ENCODE results near the gene CEP41. TPM values are rescaled to one million over a fixed set of nuclear protein-coding genes. Genes with fewer than 3 reads are reported as not detected.

Gene CEP41
- total and polyA plus RNA-seq, 10 of the 15 experiments (the other 5 are each of a cell fraction or from before 2014, with no cell fraction given) = 11.4 to 43.0 (median 24.7) TPM

- Histone ChIP-seq H3K27me3 (replicated peaks in 1 of 2; ENCODE audit: control insufficient read depth in 2 of 2, insufficient read depth in 2 of 2, low read length in 1 of 2) (no peaks in the 10 kb centered on the region), H3K4me1 (ENCODE audit: control insufficient read depth, insufficient read depth, low read length) (peaks cover 11% of the 10 kb centered on the region; the same call in 1 of the 2 replicates), H3K4me2 (ENCODE audit: control insufficient read depth, insufficient read depth) (no peak overlapping the region), H4K20me1 (ENCODE audit: control insufficient read depth, insufficient read depth) (no peaks in the 10 kb centered on the region), H2AFZ (ENCODE audit: control insufficient read depth, low read depth, low read length) (no peak overlapping the region), H3K4me3 (no peak overlapping the region), H3K9me3 (replicated peaks; ENCODE audit: control insufficient read depth, insufficient read depth, low read length) (no peaks in the 10 kb centered on the region; the same call in 2 of the 3 replicates), H3K36me3 (ENCODE audit: control insufficient read depth in 2 of 2, insufficient read depth in 2 of 2, low read length in 1 of 2) (no peaks in the 10 kb centered on the region), H3K27ac (ENCODE audit: control insufficient read depth, insufficient read depth) (peak overlapping the region; percentile 63), H3K9ac (ENCODE audit: control insufficient read depth, insufficient read depth, low read length) (no peak overlapping the region), H3K79me2 (ENCODE audit: control insufficient read depth, insufficient read depth, low read length) (no peaks in the 10 kb centered on the region)
- RAD21 ChIA-PET (ENCODE audit: unreplicated experiment) = no interaction called here
- intact Hi-C loops (cut with micrococcal nuclease; ENCODE audit: unreplicated experiment) = no loop called here
- 63% methylated on average over 7 of the region's 7 CpGs for WGBS (ENCODE audit: insufficient coverage, insufficient replicate concordance, low lambda C conversion rate, missing lambda C conversion rate)
- ATAC-seq (no peak), FAIRE-seq (no peak), DNase-seq (ENCODE audit: low read depth, low spot score) (no peak)
- TF ChIP-seq CTCF (IDR thresholded peaks at IDR 0.05 in 2 of 3, conservative IDR thresholded peaks at IDR 0.05 in 1 of 3; ENCODE audit: control insufficient read depth in 2 of 3, extremely low read depth in 1 of 3, insufficient read depth in 1 of 3, low read depth in 3 of 3, low read length in 3 of 3) (no peak), HCFC1 (IDR thresholded peaks at IDR 0.05; ENCODE audit: low read length) (no peak), PRDM15 (CRISPR knock-in tag; IDR thresholded peaks at IDR 0.05) (no peak), MYB (IDR thresholded peaks at IDR 0.05; ENCODE audit: borderline replicate concordance, low read depth, low read length) (no peak), RAD51 (IDR thresholded peaks at IDR 0.05) (no peak), WRNIP1 (IDR thresholded peaks at IDR 0.05; ENCODE audit: borderline replicate concordance, low read depth, low read length) (no peak), NFIC (IDR thresholded peaks at IDR 0.05; ENCODE audit: low read depth, low read length) (no peak), CHD2 (IDR thresholded peaks at IDR 0.05; ENCODE audit: borderline replicate concordance, low read depth, low read length) (no peak), PKNOX1 (IDR thresholded peaks at IDR 0.05) (no peak), MXI1 (IDR thresholded peaks at IDR 0.05; ENCODE audit: low read depth, low read length) (no peak), FOS (IDR thresholded peaks at IDR 0.05; ENCODE audit: borderline replicate concordance, extremely low read depth, insufficient read length) (no peak), SPI1 (IDR thresholded peaks at IDR 0.05; ENCODE audit: borderline replicate concordance, insufficient read depth, low read depth, low read length) (no peak), SMAD5 (IDR thresholded peaks at IDR 0.05; ENCODE audit: low read depth) (no peak), MEF2A (IDR thresholded peaks at IDR 0.05; ENCODE audit: insufficient read depth, low read depth, low read length) (no peak)
- in situ Hi-C loops (cut with MboI) = no loop called here
- POLR2A ChIA-PET = no interaction called here
- SMC1A ChIA-PET (ENCODE audit: uncharacterized antibody, unreplicated experiment) = interaction anchor here (1.2 to 1.8 kb wide), 4 partner anchors 9 to 234 kb away, joined by 3 to 5 read pairs (median 4); no protein-coding TSS in a partner anchor
- CTCF ChIA-PET = interaction anchor here (1.7 kb wide), 1 partner anchor 9 kb away, joined by 4 read pairs; no protein-coding TSS in a partner anchor
- no TSS peak for BruUV-seq (replicated peaks)
These were observed 35.0 kb upstream of the CEP41 start for GRCh38 chr7:130475776-130476175.

Data from GM12878 (cell line).